KOPT-K1 (cell line): ENCODE results near the gene SRPK2.
"Not testable (repeated sequence)": the region's sequence is repeated elsewhere in the genome, so short reads cannot be mapped to it uniquely, and the experiment has no call there.

Source experiments
- H3K27ac ChIP-seq: fragments of 200-600 bp; sonication (generic); 2 replicates; pipeline ENCODE4 v1.5.1; 2016; ENCODE audit warnings: antibody characterized with exemption, mild to moderate bottlenecking, low read depth, low read length; ENCODE audit not compliant: poor library complexity, severe bottlenecking
- H3K36me3 ChIP-seq: fragments of 200-600 bp; sonication (generic); 2 replicates; pipeline ENCODE4 v1.5.1; 2017; ENCODE audit warnings: antibody characterized with exemption, mild to moderate bottlenecking, low read length, moderate library complexity; ENCODE audit not compliant: insufficient read depth
- H3K9me3 ChIP-seq: fragments of 200-600 bp; sonication (generic); 2 replicates; pipeline ENCODE4 v1.5.1; 2017; ENCODE audit warnings: antibody characterized with exemption, low read length, mild to moderate bottlenecking; ENCODE audit not compliant: insufficient read depth, poor library complexity, severe bottlenecking

SRPK2 gene

GRCh38 chr7:105388356-105389087 lies at the start of gene SRPK2:
Gene SRPK2 (minus strand): TSS chr7:105388921.
- peaks cover 7% of the 10 kb centered on the region for H3K36me3 ChIP-seq
- peak within 1 kb of the TSS; percentile 73 for H3K27ac ChIP-seq
- no peaks in the 10 kb centered on the region for H3K9me3 ChIP-seq

DNA sequence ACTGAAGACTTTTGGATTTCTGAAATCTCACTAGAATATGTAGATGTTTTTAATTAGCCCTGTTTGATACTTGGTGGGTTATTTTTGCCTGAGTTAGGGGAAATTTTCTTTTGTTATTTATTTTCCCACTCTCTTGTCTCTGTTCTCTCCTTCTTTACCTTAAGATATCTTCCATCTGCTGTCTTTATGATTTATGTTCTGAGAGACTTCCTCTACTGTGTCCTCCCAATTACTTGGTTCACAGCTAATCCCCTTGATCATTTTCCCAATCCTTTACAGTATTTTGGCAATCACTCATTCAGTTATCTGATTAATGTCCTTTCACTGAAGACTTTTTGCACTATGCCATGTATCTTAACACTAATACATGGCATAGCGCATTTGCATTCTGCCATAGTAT lies 49.5 kb upstream of the SRPK2 start:
- Histone ChIP-seq H3K9me3 (no peaks in the 10 kb centered on the region), H3K27ac (no peak overlapping the region), H3K36me3 (no peaks in the 10 kb centered on the region)

DNA sequence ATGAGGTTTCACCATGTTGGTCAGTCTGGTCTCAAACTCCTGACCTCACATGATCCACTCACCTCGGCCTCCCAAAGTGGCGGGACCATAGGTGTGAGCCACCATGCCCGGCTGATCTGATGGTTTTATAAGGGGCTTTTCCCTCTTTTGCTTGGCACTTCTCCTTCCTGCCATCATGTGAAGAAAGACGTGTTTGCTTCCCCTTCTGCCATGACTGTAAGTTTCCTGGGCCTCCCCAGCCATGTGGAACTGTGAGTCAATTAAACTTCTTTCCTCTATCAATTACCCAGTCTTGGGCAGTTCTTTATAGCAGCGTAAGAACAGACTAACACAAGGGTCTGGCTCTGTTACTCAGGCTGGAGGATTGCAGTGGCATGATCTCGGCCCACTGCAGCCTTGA lies 48.6 kb upstream of the SRPK2 start:
- H3K27ac ChIP-seq, H3K36me3 ChIP-seq, H3K9me3 ChIP-seq: not testable (repeated sequence)

GRCh38 chr7:105429746-105430612 lies 41.3 kb upstream of the SRPK2 start:
- no peak overlapping the region for H3K27ac ChIP-seq
- no peaks in the 10 kb centered on the region for H3K9me3 ChIP-seq

DNA sequence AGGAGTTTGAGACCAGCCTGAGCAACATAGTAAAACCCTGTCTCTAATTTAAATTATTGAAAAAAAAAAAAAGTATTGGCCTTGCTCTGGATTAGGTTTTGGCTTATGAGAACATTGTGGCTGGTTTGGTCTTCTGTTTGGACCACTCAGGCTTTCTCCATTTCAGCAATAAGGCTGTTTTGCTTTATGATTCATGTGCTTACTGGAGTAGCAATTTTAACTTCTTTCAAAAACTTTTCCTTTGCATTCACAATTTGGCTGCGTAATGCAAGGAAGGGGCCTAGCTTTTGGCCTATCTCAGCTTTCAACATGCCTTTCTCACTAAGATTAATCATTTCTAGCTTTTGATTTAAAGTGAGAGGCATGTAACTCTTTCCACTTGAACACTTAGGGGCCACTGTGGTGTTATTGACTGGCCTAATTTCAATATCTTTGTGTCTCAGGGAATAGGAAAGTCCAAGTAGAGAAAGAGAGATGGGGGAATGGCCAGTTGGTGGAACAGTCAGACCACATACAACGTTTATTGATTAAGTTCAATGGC lies 38.0 kb upstream of the SRPK2 start:
- Histone ChIP-seq H3K9me3 (no peaks in the 10 kb centered on the region), H3K36me3 (no peaks in the 10 kb centered on the region), H3K27ac (no peak overlapping the region)

More at GRCh38 chr7:105429746-105430612, 41.3 kb upstream of the SRPK2 start:
- H3K36me3 ChIP-seq, result no peaks in the 10 kb centered on the region

DNA sequence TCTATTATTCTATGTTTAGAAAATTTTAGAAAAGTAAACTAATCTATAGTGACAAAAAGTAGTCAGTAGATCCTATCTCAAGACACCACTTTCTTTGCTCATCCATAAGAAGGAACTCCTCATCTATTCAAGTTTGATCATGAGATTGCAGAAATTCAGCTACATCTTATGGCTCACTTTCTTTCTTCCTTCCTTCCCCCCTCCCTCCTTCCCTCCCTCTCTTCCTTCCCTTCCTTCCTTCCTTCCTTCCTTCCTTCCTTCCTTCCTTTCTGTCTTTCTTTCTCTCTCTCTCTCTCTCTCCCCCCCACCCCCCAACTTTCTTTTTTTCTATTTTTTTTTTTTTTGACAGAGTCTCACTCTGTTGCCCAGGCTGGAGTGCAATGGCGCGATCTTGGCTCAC lies 35.3 kb upstream of the SRPK2 start:
- no peaks in the 10 kb centered on the region for H3K9me3 ChIP-seq
- H3K27ac ChIP-seq, result no peak overlapping the region

GRCh38 chr7:105413887-105414437 lies 25.2 kb upstream of the SRPK2 start:
- Histone ChIP-seq H3K27ac (no peak overlapping the region), H3K36me3 (no peaks in the 10 kb centered on the region), H3K9me3 (no peaks in the 10 kb centered on the region)

More for the DNA sequence above, 35.3 kb upstream of the SRPK2 start:
- no peaks in the 10 kb centered on the region for H3K36me3 ChIP-seq

DNA sequence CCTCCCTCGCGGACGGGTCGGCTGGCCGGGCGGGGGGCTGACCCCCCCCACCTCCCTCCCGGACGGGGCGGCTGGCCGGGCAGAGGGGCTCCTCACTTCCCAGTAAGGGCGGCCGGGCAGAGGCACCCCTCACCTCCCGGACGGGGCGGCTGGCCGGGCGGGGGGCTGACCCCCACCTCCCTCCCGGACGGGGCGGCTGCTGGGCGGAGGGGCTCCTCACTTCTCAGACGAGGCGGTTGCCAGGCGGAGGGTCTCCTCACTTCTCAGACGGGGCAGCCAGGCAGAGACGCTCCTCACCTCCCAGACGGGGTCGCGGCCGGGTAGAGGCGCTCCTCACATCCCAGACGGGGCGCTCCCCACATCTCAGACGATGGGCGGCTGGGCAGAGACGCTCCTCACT lies 22.1 kb upstream of the SRPK2 start:
- not testable (repeated sequence) for H3K36me3 ChIP-seq, H3K27ac ChIP-seq, H3K9me3 ChIP-seq

GRCh38 chr7:105409775-105410174 lies 21.1 kb upstream of the SRPK2 start:
- not testable (repeated sequence) for H3K27ac ChIP-seq, H3K36me3 ChIP-seq, H3K9me3 ChIP-seq

DNA sequence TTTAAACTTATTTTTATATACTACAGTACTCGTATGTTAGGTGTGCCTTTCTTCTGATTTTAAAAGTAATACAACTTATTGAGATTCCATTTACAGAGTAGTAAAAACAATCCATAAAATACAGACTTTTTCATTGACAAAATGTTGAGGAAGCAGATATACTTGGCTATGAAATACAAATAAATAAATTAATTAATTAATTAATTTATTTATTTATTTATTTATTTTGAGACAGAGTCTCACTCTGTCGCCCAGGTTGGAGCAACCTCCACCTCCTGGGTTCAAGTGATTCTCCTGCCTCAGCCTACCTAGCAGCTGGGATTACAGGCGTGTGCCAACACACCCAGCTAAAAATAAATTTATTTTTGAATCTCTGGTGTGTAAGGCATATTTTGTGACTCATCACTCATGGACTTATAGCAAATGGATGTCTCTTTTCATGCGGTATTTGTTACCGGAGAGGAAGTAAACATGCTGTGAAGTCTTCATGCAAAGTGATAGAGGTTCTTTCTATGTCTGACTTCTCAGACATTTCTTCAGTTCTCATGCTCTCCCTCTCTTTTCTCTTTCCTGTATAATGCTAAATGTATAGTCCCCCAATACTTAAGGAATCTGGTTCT lies 20.2 kb upstream of the SRPK2 start:
- Histone ChIP-seq H3K9me3 (no peaks in the 10 kb centered on the region), H3K36me3 (no peaks in the 10 kb centered on the region), H3K27ac (no peak overlapping the region)

GRCh38 chr7:105403128-105403527 lies 14.4 kb upstream of the SRPK2 start:
- Histone ChIP-seq H3K9me3 (no peaks in the 10 kb centered on the region), H3K27ac (no peak overlapping the region), H3K36me3 (no peaks in the 10 kb centered on the region)

DNA sequence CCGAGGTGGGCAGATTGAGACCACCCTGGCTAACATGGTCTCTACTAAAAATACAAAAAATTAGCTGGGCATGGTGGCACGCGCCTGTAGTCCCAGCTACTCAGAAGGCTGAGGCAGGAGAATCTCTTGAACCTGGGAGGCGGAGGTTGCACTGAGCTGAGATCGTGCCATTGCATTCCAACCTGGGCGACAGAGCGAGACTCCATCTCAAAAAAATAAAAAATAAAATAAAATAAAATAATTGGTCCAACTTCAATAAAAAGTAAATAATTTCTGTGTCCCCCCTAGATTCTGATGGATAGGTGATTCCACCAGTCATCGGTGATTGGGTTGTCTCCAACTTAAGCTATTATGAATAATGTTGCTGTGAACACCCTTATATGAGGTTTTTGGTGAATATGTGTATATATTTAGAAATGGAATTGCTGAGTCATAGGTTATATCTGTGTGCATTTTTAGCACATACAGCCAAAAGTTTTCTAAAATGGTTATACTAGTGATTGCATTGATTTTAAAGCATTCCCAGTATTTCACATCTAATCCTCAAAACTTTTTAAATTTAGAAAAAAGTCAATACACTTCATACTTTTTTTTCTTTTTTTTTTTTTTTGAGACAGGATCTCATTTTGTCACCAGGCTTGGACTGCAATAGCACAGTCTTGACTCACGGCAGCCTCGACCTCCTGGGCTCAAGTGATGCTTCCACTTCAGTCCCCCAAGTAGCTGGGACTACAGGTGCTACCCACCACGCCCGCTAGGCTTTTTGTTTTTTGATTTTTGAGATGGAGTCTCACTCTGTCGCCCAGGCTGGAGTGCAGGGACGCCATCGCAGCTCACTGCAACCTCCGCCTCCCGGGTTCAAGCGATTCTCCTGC lies 13.7 kb upstream of the SRPK2 start:
- Histone ChIP-seq H3K27ac (no peak overlapping the region), H3K36me3 (no peaks in the 10 kb centered on the region), H3K9me3 (no peaks in the 10 kb centered on the region)

DNA sequence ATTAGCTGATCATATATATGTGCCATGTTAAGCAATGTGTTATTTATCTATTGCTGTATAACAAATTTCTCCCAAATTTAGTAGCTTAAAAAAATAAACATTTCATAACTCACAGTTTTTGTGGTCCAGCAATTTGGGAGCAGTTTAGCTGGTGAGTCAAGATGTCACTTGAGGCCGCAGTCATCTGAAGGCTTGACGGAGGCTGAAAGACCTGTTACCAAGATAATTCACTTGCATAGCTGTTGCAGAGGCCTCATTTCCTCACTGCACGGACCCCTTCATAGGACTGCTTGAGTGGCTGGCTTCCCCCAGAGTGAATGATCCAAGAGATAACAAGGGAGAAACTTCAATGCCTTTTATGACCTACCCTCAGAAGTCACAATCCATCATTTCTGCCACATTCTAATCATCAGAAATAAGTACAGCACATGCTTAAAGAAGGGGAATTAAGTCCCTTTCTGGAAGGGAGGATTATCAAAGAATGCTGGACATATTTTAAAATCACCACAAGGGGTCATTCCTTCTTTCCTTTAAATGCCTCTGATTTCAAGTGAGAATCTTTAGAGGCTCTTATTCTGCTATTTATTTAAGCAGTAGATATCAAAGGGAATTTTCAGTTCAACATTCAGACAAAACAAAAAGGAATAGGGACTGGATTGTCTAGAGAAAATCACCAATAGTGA lies 10.5 kb upstream of the SRPK2 start:
- H3K27ac ChIP-seq, result no peak overlapping the region
- no peaks in the 10 kb centered on the region for H3K9me3 ChIP-seq
- no peaks in the 10 kb centered on the region for H3K36me3 ChIP-seq

DNA sequence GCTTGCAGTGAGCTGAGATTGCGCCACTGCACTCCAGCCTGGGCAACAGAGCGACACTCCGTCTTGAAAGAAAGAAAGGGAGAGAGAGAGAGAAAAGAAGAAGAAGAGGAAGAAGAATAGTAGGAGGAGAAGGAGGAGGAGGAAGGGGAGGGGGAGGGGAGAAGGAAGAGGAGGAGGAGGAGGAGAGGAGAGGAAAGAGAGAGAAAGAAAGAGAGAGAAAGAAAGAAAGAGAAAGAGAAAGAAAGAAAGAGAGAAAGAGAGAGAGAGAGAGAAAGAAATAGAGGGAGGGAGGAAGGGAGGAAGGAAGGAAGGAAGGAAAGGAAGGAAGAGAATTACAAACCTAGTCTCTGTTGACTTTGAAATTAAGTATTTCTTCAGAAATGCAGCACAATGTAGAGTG lies 7.8 kb upstream of the SRPK2 start:
- no peaks in the 10 kb centered on the region for H3K36me3 ChIP-seq
- H3K9me3 ChIP-seq, result no peaks in the 10 kb centered on the region
- no peak overlapping the region for H3K27ac ChIP-seq
